CD4-positive, alpha-beta memory T cell (primary cell): ENCODE results near the gene MBD3L2. TPM values are rescaled to one million over a fixed set of nuclear protein-coding genes. Genes with fewer than 3 reads are reported as not detected.

Source experiments
- CTCF ChIA-PET: fragments of 350-600 bp; sonication (Branson Sonifier 250); formaldehyde crosslinking; loops from one replicate; lab custom pipeline; 2021; ENCODE audit warnings: inconsistent platforms; ENCODE audit not compliant: partially characterized antibody; lab: Charles Lee
- POLR2A ChIA-PET: fragments of 350-600 bp; sonication (Branson Sonifier 250); formaldehyde crosslinking; loops from one replicate; lab custom pipeline; 2021; ENCODE audit not compliant: partially characterized antibody; lab: Charles Lee
- DNase-seq, 5 donors: peaks; one replicate each; pipeline versions ENCODE4 v3.0.0 to v3.0.0-alpha.2; 2020 to 2022; ENCODE audit warnings: mixed read lengths in 1 of 5
- H3K27ac ChIP-seq: one replicate; pipeline ENCODE4 v1.7.0; 2013; ENCODE audit warnings: low read depth, low read length
- H3K27me3 ChIP-seq: 2 replicates; pipeline ENCODE4 v1.7.0; 2013; ENCODE audit warnings: mild to moderate bottlenecking, low read length, moderate library complexity; ENCODE audit not compliant: insufficient read depth
- H3K36me3 ChIP-seq: 2 replicates; pipeline ENCODE4 v1.7.0; 2013; ENCODE audit warnings: mild to moderate bottlenecking, low read length, moderate library complexity; ENCODE audit not compliant: insufficient read depth
- H3K4me1 ChIP-seq: 2 replicates; pipeline ENCODE4 v1.7.0; 2013; ENCODE audit warnings: mild to moderate bottlenecking, low read length, moderate library complexity; ENCODE audit not compliant: insufficient read depth
- H3K4me3 ChIP-seq, 2 donors: one replicate each; pipeline ENCODE4 v1.7.0; 2013; ENCODE audit warnings: low read length in 2 of 2, mild to moderate bottlenecking in 1 of 2
- H3K9me3 ChIP-seq, 2 donors: one replicate each; pipeline ENCODE4 v1.7.0; 2013; ENCODE audit warnings: low read length in 2 of 2, control low read depth in 1 of 2; ENCODE audit not compliant: control insufficient read depth in 1 of 2
- H3K27ac Mint-ChIP-seq, 7 donors: one replicate each; pipeline ENCODE4 v1.8.0; 2020 to 2021; ENCODE audit warnings: mixed read lengths in 7 of 7, mild to moderate bottlenecking in 6 of 7, inconsistent platforms in 3 of 7, moderate library complexity in 3 of 7
- H3K27me3 Mint-ChIP-seq, 2 donors: one replicate each; pipeline ENCODE4 v1.8.0; 2020 to 2021; ENCODE audit warnings: mixed read lengths in 2 of 2
- H3K36me3 Mint-ChIP-seq, 2 donors: one replicate each; pipeline ENCODE4 v1.8.0; 2020 to 2021; ENCODE audit warnings: mixed read lengths in 2 of 2, inconsistent platforms in 1 of 2, mild to moderate bottlenecking in 1 of 2
- H3K4me1 Mint-ChIP-seq, 4 donors: one replicate each; pipeline ENCODE4 v1.8.0; 2020 to 2021; ENCODE audit warnings: mixed read lengths in 4 of 4, mild to moderate bottlenecking in 1 of 4
- H3K4me3 Mint-ChIP-seq, 8 donors: one replicate each; pipeline ENCODE4 v1.8.0; 2020 to 2021; ENCODE audit warnings: mixed read lengths in 8 of 8, mild to moderate bottlenecking in 7 of 8, moderate library complexity in 6 of 8, inconsistent platforms in 3 of 8
- H3K9me3 Mint-ChIP-seq, 8 donors: one replicate each; pipeline ENCODE4 v1.8.0; 2020 to 2021; ENCODE audit warnings: mixed read lengths in 8 of 8, mild to moderate bottlenecking in 5 of 8, inconsistent platforms in 3 of 8, moderate library complexity in 1 of 8
- intact Hi-C: fragments of 100-400 bp; cut with micrococcal nuclease; formaldehyde crosslinking; loops from one replicate; pipeline ENCODE4 v1.15.1; 2023
- polyA plus RNA-seq, 2 donors: library from polyadenylated mRNA; unstranded; fragments of 300-500 nt; fragmentation: Illumina TruSeq; gene quantifications; one replicate each; pipeline ENCODE4 v1.2.3, GENCODE V29; 2021
- total RNA-seq, 2 experiments: library from RNA; stranded (reverse); gene quantifications; one replicate each; pipeline ENCODE4 v1.2.3, GENCODE V29; 2021

MBD3L2 gene
- total and polyA plus RNA-seq, 4 experiments from 2014 or later, result not detected

- Mint-ChIP-seq H3K4me3 (no peak overlapping the region), H3K27me3 (no peaks in the 10 kb centered on the region), H3K9me3 (peaks cover 0 to 91% (median 66%) of the 10 kb centered on the region in 8 donors), H3K36me3 (peaks cover 26 to 29% of the 10 kb centered on the region in 2 donors), H3K4me1 (peaks cover 0 to 9% (median 2%) of the 10 kb centered on the region in 4 donors), H3K27ac (no peak overlapping the region)
- Histone ChIP-seq H3K36me3 (peaks cover 4% of the 10 kb centered on the region), H3K27ac (no peak overlapping the region), H3K27me3 (no peaks in the 10 kb centered on the region), H3K4me1 (peaks cover 3% of the 10 kb centered on the region), H3K4me3 (no peak overlapping the region), H3K9me3 (peaks cover 3 to 50% of the 10 kb centered on the region in 2 donors)
- DNase-seq, result no peak
- intact Hi-C loops, result no loop called here
- CTCF ChIA-PET, result no interaction called here
- POLR2A ChIA-PET, result no interaction called here
Measured at GRCh38 chr19:7088999-7089398, 39.9 kb downstream of the MBD3L2 start.

- Mint-ChIP-seq H3K27ac (peak overlapping the region; percentile 32 to 98 (median 94)), H3K4me3 (peak overlapping the region; percentile 84 to 96 (median 92)), H3K4me1 (peaks cover 13 to 40% (median 27%) of the 10 kb centered on the region in 4 donors), H3K36me3 (peaks cover 19 to 20% of the 10 kb centered on the region in 2 donors), H3K9me3 (peaks cover 0 to 43% (median 30%) of the 10 kb centered on the region in 8 donors), H3K27me3 (peaks cover 0 to 1% of the 10 kb centered on the region in 2 donors)
- Histone ChIP-seq H3K27ac (peak overlapping the region; percentile 86), H3K4me1 (peaks cover 23% of the 10 kb centered on the region), H3K36me3 (no peaks in the 10 kb centered on the region), H3K4me3 (peak overlapping the region in 1 of 2 donors; percentile 86), H3K27me3 (no peaks in the 10 kb centered on the region), H3K9me3 (peaks cover 0 to 9% of the 10 kb centered on the region in 2 donors)
- DNase-seq, result no peak
- POLR2A ChIA-PET, result interaction anchor here (0.6 to 0.8 kb wide), 2 partner anchors 28 to 484 kb away, joined by 3 read pairs; no protein-coding TSS in a partner anchor
- CTCF ChIA-PET, result no interaction called here
- intact Hi-C loops, result no loop called here
Measured at GRCh38 chr19:7098096-7098495, 49.0 kb downstream of the MBD3L2 start.

GRCh38 chr19:7098701-7099596, 49.8 kb downstream of the MBD3L2 start:
- peaks cover 0 to 35% (median 25%) of the 10 kb centered on the region in 8 donors for H3K9me3 Mint-ChIP-seq
- Histone ChIP-seq H3K9me3 (peaks cover 0 to 1% of the 10 kb centered on the region in 2 donors), H3K27me3 (no peaks in the 10 kb centered on the region), H3K4me1 (peaks cover 23% of the 10 kb centered on the region), H3K27ac (peak overlapping the region; percentile 86), H3K4me3 (peak overlapping the region; percentile 57 to 86), H3K36me3 (no peaks in the 10 kb centered on the region)
- peak overlapping the region; percentile 84 to 96 (median 92) for H3K4me3 Mint-ChIP-seq
- DNase-seq, result peak; percentile 82 to 92 (median 87)
- peaks cover 0 to 3% of the 10 kb centered on the region in 2 donors for H3K27me3 Mint-ChIP-seq
- H3K4me1 Mint-ChIP-seq, result peaks cover 13 to 40% (median 27%) of the 10 kb centered on the region in 4 donors
- ChIA-PET POLR2A (interaction anchor here (0.6 to 1.9 kb wide), 15 partner anchors 13 to 845 kb away, joined by 3 to 31 read pairs (median 5); partner anchors contain the start of genes ARHGEF18, MAP2K7, PET100 and TRAPPC5), CTCF (interaction anchor here (0.5 to 1.6 kb wide), 6 partner anchors 29 to 702 kb away, joined by 3 to 5 read pairs (median 4); partner anchors contain the start of gene ZNF557)
- intact Hi-C loops, result loop anchor here (1.0 kb wide), 1 partner anchor 30 kb away; the partner anchor contains the start of gene ZNF557
- H3K27ac Mint-ChIP-seq, result peak overlapping the region; percentile 74 to 98 (median 94)
- H3K36me3 Mint-ChIP-seq, result peaks cover 16 to 18% of the 10 kb centered on the region in 2 donors

GRCh38 chr19:7099597-7099921, 50.4 kb downstream of the MBD3L2 start:
- Mint-ChIP-seq H3K9me3 (peaks cover 0 to 33% (median 22%) of the 10 kb centered on the region in 8 donors), H3K27me3 (peaks cover 0 to 3% of the 10 kb centered on the region in 2 donors), H3K4me1 (peaks cover 13 to 40% (median 27%) of the 10 kb centered on the region in 4 donors), H3K27ac (peak overlapping the region; percentile 62 to 98 (median 93)), H3K36me3 (peaks cover 16 to 18% of the 10 kb centered on the region in 2 donors), H3K4me3 (peak overlapping the region; percentile 84 to 96 (median 92))
- Histone ChIP-seq H3K9me3 (no peaks in the 10 kb centered on the region), H3K27ac (peak overlapping the region; percentile 86), H3K36me3 (no peaks in the 10 kb centered on the region), H3K4me3 (peak overlapping the region; percentile 57 to 86), H3K4me1 (peaks cover 23% of the 10 kb centered on the region), H3K27me3 (no peaks in the 10 kb centered on the region)
- ChIA-PET CTCF (interaction anchor here (0.5 to 1.6 kb wide), 8 partner anchors 29 to 701 kb away, joined by 3 to 5 read pairs (median 4); partner anchors contain the start of gene ZNF557), POLR2A (interaction anchor here (0.6 to 1.9 kb wide), 14 partner anchors 14 to 845 kb away, joined by 3 to 31 read pairs (median 6); partner anchors contain the start of genes ARHGEF18, MAP2K7, PET100 and TRAPPC5)
- intact Hi-C loops, result loop anchor here (1.0 kb wide), 1 partner anchor 30 kb away; the partner anchor contains the start of gene ZNF557
- no peak for DNase-seq

Other genes with a start within 250 kb of the MBD3L2 start
- 10 to 100 TPM in 1 of 2 experiments, 1 to 10 TPM in 1; 8.5 to 10.0 TPM for gene ADGRE1, start 161.7 kb upstream of the MBD3L2 start, total RNA-seq
- 10 to 100 TPM in 1 of 2 donors, 1 to 10 TPM in 1; 2.9 to 10.6 TPM for gene ADGRE1, start 161.7 kb upstream of the MBD3L2 start, polyA plus RNA-seq
- not detected for gene MBD3L2B, start 27.9 kb upstream of the MBD3L2 start, total RNA-seq
- not detected for gene MBD3L2B, start 27.9 kb upstream of the MBD3L2 start, polyA plus RNA-seq
- gene MBD3L5, start 18.7 kb upstream of the MBD3L2 start, total RNA-seq, result not detected
- gene MBD3L5, start 18.7 kb upstream of the MBD3L2 start, polyA plus RNA-seq, result not detected
- not detected for gene MBD3L4, start 9.1 kb upstream of the MBD3L2 start, total RNA-seq
- gene MBD3L4, start 9.1 kb upstream of the MBD3L2 start, polyA plus RNA-seq, result not detected
- not detected for gene MBD3L3, start 9.4 kb downstream of the MBD3L2 start, total RNA-seq
- gene MBD3L3, start 9.4 kb downstream of the MBD3L2 start, polyA plus RNA-seq, result not detected
- 10 to 100 TPM; 32.3 to 33.2 TPM for gene ZNF557, start 20.4 kb downstream of the MBD3L2 start, total RNA-seq
- 1 to 10 TPM in 1 of 2 donors, under 1 TPM in 1; 0.94 to 9.8 TPM for gene ZNF557, start 20.4 kb downstream of the MBD3L2 start, polyA plus RNA-seq
- 1 to 10 TPM; 1.2 to 2.2 TPM for gene INSR, start 245.1 kb downstream of the MBD3L2 start, total RNA-seq
- under 1 TPM; 0.06 to 0.13 TPM for gene INSR, start 245.1 kb downstream of the MBD3L2 start, polyA plus RNA-seq